ENCODE results near the gene CYP1A2.
"Not testable (repeated sequence)": the region's sequence is repeated elsewhere in the genome, so short reads cannot be mapped to it uniquely, and the experiment has no call there.

The CYP1A2 gene

GRCh38 chr15:74738239-74738638 is 10.4 kb upstream of the CYP1A2 start:
- DNase-seq (ENCODE audit: low spot score) = not testable (repeated sequence)

- DNase-seq (ENCODE audit: low spot score) = no peak
Observed at GRCh38 chr15:74742422-74742821, 6.2 kb upstream of the CYP1A2 start.

- no peak for DNase-seq (ENCODE audit: low spot score)
Observed at GRCh38 chr15:74746389-74746788, 2.3 kb upstream of the CYP1A2 start.

- DNase-seq (ENCODE audit: low spot score) = no peak
Observed at GRCh38 chr15:74749832-74750231, 1.2 kb downstream of the CYP1A2 start.

- no peak for DNase-seq (ENCODE audit: low spot score)
Observed at GRCh38 chr15:74750751-74751150, 2.1 kb downstream of the CYP1A2 start.

- no peak for DNase-seq (ENCODE audit: low spot score)
Observed at GRCh38 chr15:74752011-74752410, 3.4 kb downstream of the CYP1A2 start.

GRCh38 chr15:74752531-74752930 is 3.9 kb downstream of the CYP1A2 start:
- DNase-seq (ENCODE audit: low spot score) = no peak

- DNase-seq (ENCODE audit: low spot score) = no peak
Observed at GRCh38 chr15:74754593-74755215, 6.1 kb downstream of the CYP1A2 start.

GRCh38 chr15:74758736-74759135 is 10.1 kb downstream of the CYP1A2 start:
- DNase-seq (ENCODE audit: low spot score) = no peak

- no peak for DNase-seq (ENCODE audit: low spot score)
Observed at GRCh38 chr15:74762791-74763150, 14.1 kb downstream of the CYP1A2 start.

GRCh38 chr15:74763416-74763815 is 14.8 kb downstream of the CYP1A2 start:
- DNase-seq (ENCODE audit: low spot score) = no peak

- DNase-seq (ENCODE audit: low spot score) = no peak
Observed at GRCh38 chr15:74767167-74768098, 18.8 kb downstream of the CYP1A2 start.

GRCh38 chr15:74768099-74768770 is 19.6 kb downstream of the CYP1A2 start:
- no peak for DNase-seq (ENCODE audit: low spot score)

- DNase-seq (ENCODE audit: low spot score) = peak; percentile 68
Observed at GRCh38 chr15:74768771-74769342, 20.2 kb downstream of the CYP1A2 start.

- DNase-seq (ENCODE audit: low spot score) = no peak
Observed at GRCh38 chr15:74769463-74770025, 20.9 kb downstream of the CYP1A2 start.

- no peak for DNase-seq (ENCODE audit: low spot score)
Observed at GRCh38 chr15:74770211-74770903, 21.7 kb downstream of the CYP1A2 start.

GRCh38 chr15:74773329-74773728 is 24.7 kb downstream of the CYP1A2 start:
- no peak for DNase-seq (ENCODE audit: low spot score)

- DNase-seq (ENCODE audit: low spot score) = no peak
Observed at GRCh38 chr15:74773731-74774252, 25.1 kb downstream of the CYP1A2 start.

- no peak for DNase-seq (ENCODE audit: low spot score)
Observed at GRCh38 chr15:74775132-74775562, 26.5 kb downstream of the CYP1A2 start.

GRCh38 chr15:74775894-74776293 is 27.2 kb downstream of the CYP1A2 start:
- no peak for DNase-seq (ENCODE audit: low spot score)
